HG02588 (cell line): ENCODE results near the gene CATSPER2.
"Not testable (repeated sequence)": the region's sequence is repeated elsewhere in the genome, so short reads cannot be mapped to it uniquely, and the experiment has no call there.

Experiments
- ATAC-seq: cut with Tn5 transposase; IDR thresholded peaks from one replicate; pipeline ENCODE4 v1.9.1; 2021; ENCODE audit warnings: mild to moderate bottlenecking, moderate library complexity; ENCODE audit not compliant: unreplicated experiment

CATSPER2 gene

GRCh38 chr15:43648649-43649429 lies at the start of gene CATSPER2:
Gene CATSPER2 (minus strand): TSS chr15:43648844. CDS start chr15:43648061, 783 bp downstream.
- no peak for ATAC-seq

GRCh38 chr15:43693148-43694022 lies 44.7 kb upstream of the CATSPER2 start, which contains the start of gene CKMT1A:
Gene CKMT1A (plus strand): TSS chr15:43693859. CDS start chr15:43694051, 192 bp downstream.
- not testable (repeated sequence) for ATAC-seq

- ATAC-seq, result not testable (repeated sequence)
These were observed 44.0 kb upstream of the CATSPER2 start for GRCh38 chr15:43692679-43693078.

- ATAC-seq, result peak; percentile 97
These were observed 41.1 kb upstream of the CATSPER2 start for GRCh38 chr15:43689604-43690301.

- ATAC-seq, result not testable (repeated sequence)
These were observed 25.5 kb upstream of the CATSPER2 start for GRCh38 chr15:43674175-43674574.

GRCh38 chr15:43666177-43666576 lies 17.5 kb upstream of the CATSPER2 start:
- ATAC-seq, result not testable (repeated sequence)

- not testable (repeated sequence) for ATAC-seq
These were observed 14.7 kb upstream of the CATSPER2 start for GRCh38 chr15:43663333-43663732.

GRCh38 chr15:43662293-43662692 lies 13.6 kb upstream of the CATSPER2 start:
- not testable (repeated sequence) for ATAC-seq

GRCh38 chr15:43659727-43660126 lies 11.1 kb upstream of the CATSPER2 start:
- ATAC-seq, result not testable (repeated sequence)

GRCh38 chr15:43649430-43649926 lies 834 bp upstream of the CATSPER2 start:
- not testable (repeated sequence) for ATAC-seq

GRCh38 chr15:43638464-43639204 lies 10.0 kb downstream of the CATSPER2 start:
- not testable (repeated sequence) for ATAC-seq

- ATAC-seq, result not testable (repeated sequence)
These were observed 21.7 kb downstream of the CATSPER2 start for GRCh38 chr15:43626937-43627336.

- no peak for ATAC-seq
These were observed 23.5 kb downstream of the CATSPER2 start for GRCh38 chr15:43625106-43625505.

GRCh38 chr15:43622068-43622799 lies 26.4 kb downstream of the CATSPER2 start:
- ATAC-seq, result not testable (repeated sequence)

- ATAC-seq, result not testable (repeated sequence)
These were observed 29.9 kb downstream of the CATSPER2 start, which contains the start of gene STRC for GRCh38 chr15:43618700-43619099. Gene STRC (minus strand): TSS chr15:43618800. CDS start chr15:43618722, 78 bp downstream.

GRCh38 chr15:43617750-43618149 lies 30.9 kb downstream of the CATSPER2 start:
- not testable (repeated sequence) for ATAC-seq

GRCh38 chr15:43602233-43602632 lies 46.4 kb downstream of the CATSPER2 start:
- ATAC-seq, result not testable (repeated sequence)

GRCh38 chr15:43600200-43600599 lies 48.4 kb downstream of the CATSPER2 start:
- ATAC-seq, result not testable (repeated sequence)

GRCh38 chr15:43599131-43599530 lies 49.5 kb downstream of the CATSPER2 start:
- not testable (repeated sequence) for ATAC-seq
